Colonic mucosa (tissue), 4 donors: Measurements from ENCODE around the gene POU6F2. TPM values are rescaled to one million over a fixed set of nuclear protein-coding genes. Genes with fewer than 3 reads are reported as not detected.

Experiments used
- DNase-seq: peaks from one replicate; pipeline ENCODE4 v3.0.0-alpha.2; 2020
- H3K27ac ChIP-seq: fragments of 200-600 bp; one replicate; pipeline ENCODE4 v1.8.0; 2021
- H3K27me3 ChIP-seq: fragments of 200-600 bp; one replicate; pipeline ENCODE4 v1.8.0; 2021
- H3K36me3 ChIP-seq: fragments of 200-600 bp; one replicate; pipeline ENCODE4 v1.8.0; 2021
- H3K4me1 ChIP-seq: fragments of 200-600 bp; one replicate; pipeline ENCODE4 v1.8.0; 2021; ENCODE audit warnings: mild to moderate bottlenecking
- H3K4me3 ChIP-seq: fragments of 200-600 bp; one replicate; pipeline ENCODE4 v1.8.0; 2021
- H3K9ac ChIP-seq, 2 donors: one replicate each; pipeline ENCODE4 v1.7.0; 2013; ENCODE audit warnings: control low read depth in 2 of 2, low read depth in 2 of 2, low read length in 2 of 2
- H3K9me3 ChIP-seq: fragments of 200-600 bp; one replicate; pipeline ENCODE4 v1.8.0; 2021
- CTCF ChIP-seq: fragments of 200-600 bp; IDR thresholded peaks from one replicate; pipeline ENCODE4 v1.8.0; 2022; ENCODE audit warnings: antibody characterized with exemption, mild to moderate bottlenecking
- intact Hi-C: fragments of 100-400 bp; cut with DNase I; formaldehyde crosslinking; loops from one replicate; pipeline ENCODE4 v1.14.1; 2022
- total RNA-seq, 2 donors: library from RNA; stranded (reverse); fragmentation: NEBNext Ultra II Directional in 1 of 2; extraction: Animal tissue kit (Norgen Biotek cat#: 25700) in 1 of 2; gene quantifications; one replicate each; pipeline ENCODE4 v1.2.1, GENCODE V29; 2021
- donor health status: healthy.
- donor health status: DM: no; HTN: no; CAD: no.
- donor health status: DM: no; HTN: no; CAD: no.

Gene POU6F2
- total RNA-seq, 2 donors from 2014 or later = 1.3 TPM; not detected in 1

GRCh38 chr7:39164887-39165286 is 187.2 kb downstream of the POU6F2 start:
- Histone ChIP-seq H3K4me3 (no peak overlapping the region), H3K4me1 (no peaks in the 10 kb centered on the region), H3K27ac (no peak overlapping the region), H3K36me3 (no peaks in the 10 kb centered on the region), H3K27me3 (no peaks in the 10 kb centered on the region), H3K9me3 (no peaks in the 10 kb centered on the region), H3K9ac (no peak overlapping the region)
- no peak for DNase-seq
- no peak for TF ChIP-seq CTCF
- intact Hi-C loops = no loop called here

- no peaks in the 10 kb centered on the region for H3K36me3 ChIP-seq
- H3K4me3 ChIP-seq = no peak overlapping the region
- H3K9me3 ChIP-seq = no peaks in the 10 kb centered on the region
- no peak overlapping the region for H3K27ac ChIP-seq
- no peak overlapping the region for H3K9ac ChIP-seq
- no peak for DNase-seq
- TF ChIP-seq CTCF = no peak
- intact Hi-C loops = no loop called here
- H3K4me1 ChIP-seq = no peaks in the 10 kb centered on the region
- H3K27me3 ChIP-seq = no peaks in the 10 kb centered on the region
These were observed 190.8 kb downstream of the POU6F2 start for GRCh38 chr7:39168403-39169098.

- intact Hi-C loops = no loop called here
- no peaks in the 10 kb centered on the region for H3K4me1 ChIP-seq
- TF ChIP-seq CTCF = no peak
- no peaks in the 10 kb centered on the region for H3K27me3 ChIP-seq
- H3K27ac ChIP-seq = no peak overlapping the region
- no peak for DNase-seq
- H3K9me3 ChIP-seq = no peaks in the 10 kb centered on the region
- H3K36me3 ChIP-seq = no peaks in the 10 kb centered on the region
- no peak overlapping the region for H3K4me3 ChIP-seq
- H3K9ac ChIP-seq = no peak overlapping the region
These were observed 194.4 kb downstream of the POU6F2 start for GRCh38 chr7:39172137-39172536.

- no peak for DNase-seq
- no peaks in the 10 kb centered on the region for H3K4me1 ChIP-seq
- intact Hi-C loops = no loop called here
- H3K36me3 ChIP-seq = no peaks in the 10 kb centered on the region
- no peaks in the 10 kb centered on the region for H3K27me3 ChIP-seq
- H3K27ac ChIP-seq = no peak overlapping the region
- H3K9me3 ChIP-seq = no peaks in the 10 kb centered on the region
- H3K4me3 ChIP-seq = no peak overlapping the region
- TF ChIP-seq CTCF = no peak
- no peak overlapping the region for H3K9ac ChIP-seq
These were observed 203.7 kb downstream of the POU6F2 start for GRCh38 chr7:39181398-39181797.

GRCh38 chr7:39183796-39184195 is 206.1 kb downstream of the POU6F2 start:
- H3K9me3 ChIP-seq = no peaks in the 10 kb centered on the region
- TF ChIP-seq CTCF = no peak
- no peak overlapping the region for H3K9ac ChIP-seq
- no peak overlapping the region for H3K27ac ChIP-seq
- no peaks in the 10 kb centered on the region for H3K4me1 ChIP-seq
- H3K4me3 ChIP-seq = no peak overlapping the region
- DNase-seq = no peak
- H3K27me3 ChIP-seq = no peaks in the 10 kb centered on the region
- H3K36me3 ChIP-seq = no peaks in the 10 kb centered on the region
- intact Hi-C loops = no loop called here
